GM06990 (cell line): Measurements from ENCODE around the gene NCAPD2.

ENCODE experiments used
- DNase-seq: peaks from one replicate; pipeline ENCODE4 v3.0.0-alpha.2; 2011; ENCODE audit not compliant: insufficient read length; ENCODE audit errors: extremely low read depth
- H3K27me3 ChIP-seq: replicated peaks from 2 replicates; pipeline ENCODE4 v1.6.0; 2011; ENCODE audit warnings: low read length; ENCODE audit not compliant: control insufficient read depth, insufficient read depth
- H3K36me3 ChIP-seq: 2 replicates; pipeline ENCODE4 v1.5.1; 2011; ENCODE audit warnings: low read length; ENCODE audit not compliant: control insufficient read depth, insufficient read depth
- H3K4me3 ChIP-seq: replicated peaks from 2 replicates; pipeline ENCODE4 v1.5.1; 2011; ENCODE audit warnings: low read depth, mild to moderate bottlenecking, control low read depth, low read length
- TF ChIP-seq, protein P1 (sequence below): IDR thresholded peaks from 2 replicates; pipeline ENCODE4 v1.5.1; 2011; ENCODE audit warnings: low read length, control low read depth, mild to moderate bottlenecking, inconsistent platforms; ENCODE audit not compliant: insufficient read depth, poor library complexity, severe bottlenecking

Gene NCAPD2

DNA sequence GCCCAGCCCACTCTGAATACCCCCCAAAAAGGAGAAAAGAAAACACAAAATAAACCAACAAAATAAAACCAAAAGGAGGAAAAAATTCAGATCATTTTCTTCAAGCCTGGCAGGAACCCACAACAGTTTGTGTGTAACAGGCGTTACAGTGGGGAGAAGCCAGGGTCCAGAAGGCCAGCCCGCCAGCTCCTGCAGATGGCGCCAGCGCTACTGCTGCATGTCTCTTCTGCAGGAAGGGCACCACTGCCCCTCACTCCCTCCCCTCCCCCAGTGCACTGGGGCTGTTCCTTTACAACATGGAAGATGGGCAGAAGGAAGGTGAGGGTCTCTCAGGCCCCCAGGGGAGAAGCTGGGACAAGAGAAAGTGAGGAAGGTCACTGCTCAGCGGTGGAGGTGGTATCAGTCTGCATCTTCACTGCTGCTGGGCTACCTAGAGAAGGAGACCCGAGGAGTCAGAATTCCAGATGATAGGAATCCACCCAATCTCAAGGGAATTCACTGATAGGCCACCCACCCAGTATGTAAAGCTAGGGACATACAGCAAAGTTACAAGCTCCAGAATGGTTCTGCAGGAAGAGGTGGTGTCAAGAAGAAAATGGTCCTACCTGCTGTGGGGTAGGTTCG lies 76.5 kb downstream of the NCAPD2 start:
- TF ChIP-seq, protein P1, sequence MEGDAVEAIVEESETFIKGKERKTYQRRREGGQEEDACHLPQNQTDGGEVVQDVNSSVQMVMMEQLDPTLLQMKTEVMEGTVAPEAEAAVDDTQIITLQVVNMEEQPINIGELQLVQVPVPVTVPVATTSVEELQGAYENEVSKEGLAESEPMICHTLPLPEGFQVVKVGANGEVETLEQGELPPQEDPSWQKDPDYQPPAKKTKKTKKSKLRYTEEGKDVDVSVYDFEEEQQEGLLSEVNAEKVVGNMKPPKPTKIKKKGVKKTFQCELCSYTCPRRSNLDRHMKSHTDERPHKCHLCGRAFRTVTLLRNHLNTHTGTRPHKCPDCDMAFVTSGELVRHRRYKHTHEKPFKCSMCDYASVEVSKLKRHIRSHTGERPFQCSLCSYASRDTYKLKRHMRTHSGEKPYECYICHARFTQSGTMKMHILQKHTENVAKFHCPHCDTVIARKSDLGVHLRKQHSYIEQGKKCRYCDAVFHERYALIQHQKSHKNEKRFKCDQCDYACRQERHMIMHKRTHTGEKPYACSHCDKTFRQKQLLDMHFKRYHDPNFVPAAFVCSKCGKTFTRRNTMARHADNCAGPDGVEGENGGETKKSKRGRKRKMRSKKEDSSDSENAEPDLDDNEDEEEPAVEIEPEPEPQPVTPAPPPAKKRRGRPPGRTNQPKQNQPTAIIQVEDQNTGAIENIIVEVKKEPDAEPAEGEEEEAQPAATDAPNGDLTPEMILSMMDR: peak; percentile 69
- Histone ChIP-seq H3K4me3 (no peak overlapping the region), H3K36me3 (peaks cover 25% of the 10 kb centered on the region), H3K27me3 (no peaks in the 10 kb centered on the region)
- no peak for DNase-seq

GRCh38 chr12:6573001-6573400 lies 79.1 kb downstream of the NCAPD2 start:
- H3K27me3 ChIP-seq: no peaks in the 10 kb centered on the region
- H3K36me3 ChIP-seq: peaks cover 32% of the 10 kb centered on the region
- TF ChIP-seq, protein P1: no peak
- H3K4me3 ChIP-seq: no peak overlapping the region
- DNase-seq: no peak

GRCh38 chr12:6574576-6575295 lies 80.8 kb downstream of the NCAPD2 start:
- Histone ChIP-seq H3K36me3 (peaks cover 35% of the 10 kb centered on the region), H3K27me3 (no peaks in the 10 kb centered on the region), H3K4me3 (no peak overlapping the region)
- DNase-seq: no peak
- TF ChIP-seq, protein P1: no peak

DNA sequence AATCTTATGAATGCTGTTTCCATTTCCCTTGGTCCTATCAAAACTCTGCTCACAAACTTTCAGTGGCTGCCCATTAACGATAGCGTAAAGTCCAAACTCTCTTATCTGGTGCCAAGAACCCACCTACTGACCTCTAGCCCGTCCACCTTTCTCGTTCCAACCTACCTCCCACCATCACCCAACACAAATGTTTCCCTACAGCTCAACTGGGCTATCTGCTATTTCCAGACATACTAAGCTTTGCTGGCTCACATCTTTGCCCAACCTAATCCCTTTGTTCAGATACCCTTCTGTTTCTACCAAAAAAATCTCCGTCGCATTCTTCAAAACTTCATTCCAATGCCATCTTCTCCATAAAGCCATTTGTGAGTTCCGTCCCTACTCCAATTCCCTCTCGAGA lies 81.7 kb downstream of the NCAPD2 start:
- no peak for DNase-seq
- TF ChIP-seq, protein P1: no peak
- H3K27me3 ChIP-seq: no peaks in the 10 kb centered on the region
- no peak overlapping the region for H3K4me3 ChIP-seq
- peaks cover 31% of the 10 kb centered on the region for H3K36me3 ChIP-seq
